GM12892 (cell line): ENCODE measurements around the gene CCNG1.

Experiments
- POLR2A ChIP-seq: IDR thresholded peaks from 2 replicates; pipeline ENCODE4 v1.6.1; 2011; ENCODE audit warnings: low read depth, low read length, control low read depth
- POLR2AphosphoS5 ChIP-seq: IDR thresholded peaks from 2 replicates; pipeline ENCODE4 v1.6.1; 2011; ENCODE audit warnings: low read depth, low read length, control low read depth

- TF ChIP-seq POLR2AphosphoS5, result no peak
- no peak for TF ChIP-seq POLR2A
Measured at GRCh38 chr5:163402007-163402406, 35.4 kb upstream of the CCNG1 start.
